HCT116 (cell line): ENCODE results near the gene FAM78B. TPM values are rescaled to one million over a fixed set of nuclear protein-coding genes. Genes with fewer than 3 reads are reported as not detected.

Source experiments
- ATAC-seq: fragments of 200-7000 bp; cut with Tn5 transposase; 2 replicates; pipeline ENCODE4 v1.9.1; 2020; ENCODE audit warnings: mild to moderate bottlenecking, moderate library complexity
- BruUV-seq: library from RNA; stranded (reverse); fragments of 400-500 nt; replicated peaks from 2 replicates; lab custom pipeline; 2021; lab: Mats Ljungman, UMichigan
- CTCF ChIA-PET: fragments of 300-600 bp; sonication (Branson Sonifier 250); formaldehyde crosslinking; loops from one replicate; lab custom pipeline; 2021; ENCODE audit warnings: antibody characterized with exemption; lab: Charles Lee
- POLR2A ChIA-PET: fragments of 300-600, 350-600 bp; sonication (Branson Sonifier 250); formaldehyde crosslinking; loops from one replicate; lab custom pipeline; 2021; ENCODE audit warnings: antibody characterized with exemption; lab: Charles Lee
- RAD21 ChIA-PET, 2 experiments: fragments of 300-600 bp; sonication (Branson Sonifier 250); formaldehyde crosslinking; loops; one replicate each; lab custom pipeline; 2023; ENCODE audit warnings: low total read pairs in 2 of 2; ENCODE audit not compliant: uncharacterized antibody in 2 of 2, unreplicated experiment in 2 of 2, low non-redundant PET in 1 of 2; lab: Charles Lee
- DNase-seq: peaks from one replicate; pipeline ENCODE4 v3.0.0-alpha.2; 2010; ENCODE audit warnings: low read depth, low spot score
- H2AFZ ChIP-seq: fragments of 200-600 bp; shearing (Covaris generic), sonication (generic); 2 replicates; pipeline ENCODE4 v1.6.1; 2017; ENCODE audit warnings: low read depth, mixed run types, mixed read lengths, antibody characterized with exemption, low read length; ENCODE audit not compliant: poor library complexity, severe bottlenecking
- H3K27ac ChIP-seq: 2 replicates; pipeline ENCODE4 v1.5.1; 2012; ENCODE audit warnings: low read depth, low read length
- H3K27me3 ChIP-seq: fragments of 200-600 bp; sonication (generic); 2 replicates; pipeline ENCODE4 v1.6.1; 2016; ENCODE audit warnings: mixed run types, low read length, mixed read lengths; ENCODE audit not compliant: insufficient read depth
- H3K36me3 ChIP-seq, 2 experiments: fragments of 200-500 bp in 1 of 2; fragments of 200-600 bp in 1 of 2; sonication (Bioruptor generic) in 1 of 2; sonication (generic) in 1 of 2; 2 replicates each; pipeline versions ENCODE4 v1.5.1 to v1.6.1; 2014 to 2016; ENCODE audit warnings: low read length in 2 of 2, inconsistent platforms in 1 of 2, mixed read lengths in 1 of 2, mixed run types in 1 of 2; ENCODE audit not compliant: insufficient read depth in 2 of 2, control insufficient read depth in 1 of 2
- H3K4me1 ChIP-seq, 2 experiments: fragments of 200-600 bp in 1 of 2; sonication (generic) in 1 of 2; 2 replicates each; pipeline versions ENCODE4 v1.5.1 to v1.6.1; 2012 to 2017; ENCODE audit warnings: low read length in 2 of 2, inconsistent platforms in 1 of 2, mild to moderate bottlenecking in 1 of 2, mixed read lengths in 1 of 2, mixed run types in 1 of 2, moderate library complexity in 1 of 2; ENCODE audit not compliant: insufficient read depth in 2 of 2, control insufficient read depth in 1 of 2
- H3K4me2 ChIP-seq: fragments of 200-600 bp; sonication (generic); 2 replicates; pipeline ENCODE4 v1.6.1; 2017; ENCODE audit warnings: mixed run types, low read length, mixed read lengths
- H3K4me3 ChIP-seq, 2 experiments: fragments of 200-600 bp in 1 of 2; sonication (generic) in 1 of 2; replicated peaks in 1 of 2; 2 replicates each; pipeline ENCODE4 v1.5.1; 2011 to 2016; ENCODE audit warnings: low read length in 2 of 2, control low read depth in 1 of 2, low read depth in 1 of 2, mild to moderate bottlenecking in 1 of 2, mixed read lengths in 1 of 2, mixed run types in 1 of 2
- H3K79me2 ChIP-seq: fragments of 200-600 bp; sonication (generic); 2 replicates; pipeline ENCODE4 v1.6.1; 2017; ENCODE audit warnings: mild to moderate bottlenecking, mixed run types, low read length, moderate library complexity, mixed read lengths; ENCODE audit not compliant: insufficient read depth
- H3K9ac ChIP-seq: fragments of 200-600 bp; sonication (generic); 2 replicates; pipeline ENCODE4 v1.6.1; 2016; ENCODE audit warnings: low read length, mixed read lengths
- H3K9me2 ChIP-seq: fragments of 200-600 bp; sonication (generic), shearing (Covaris generic); 2 replicates; pipeline ENCODE4 v1.6.1; 2017; ENCODE audit warnings: mixed run types, mild to moderate bottlenecking, moderate library complexity; ENCODE audit not compliant: insufficient read depth
- H3K9me3 ChIP-seq, 2 experiments: fragments of 200-500 bp in 1 of 2; fragments of 200-600 bp in 1 of 2; sonication (Bioruptor generic) in 1 of 2; sonication (generic) in 1 of 2; 2 replicates each; pipeline ENCODE4 v1.6.1; 2014 to 2017; ENCODE audit warnings: low read length in 2 of 2, mixed read lengths in 2 of 2, inconsistent platforms in 1 of 2, low read depth in 1 of 2, mild to moderate bottlenecking in 1 of 2, mixed run types in 1 of 2, moderate library complexity in 1 of 2; ENCODE audit not compliant: control insufficient read depth in 1 of 2, insufficient read depth in 1 of 2
- H4K20me1 ChIP-seq: fragments of 200-600 bp; sonication (generic), shearing (Covaris generic); 2 replicates; pipeline ENCODE4 v1.6.1; 2017; ENCODE audit warnings: mixed run types, mild to moderate bottlenecking, moderate library complexity; ENCODE audit not compliant: insufficient read depth
- CBX3 ChIP-seq: IDR thresholded peaks from 2 replicates; pipeline ENCODE4 v1.6.1; 2012; ENCODE audit warnings: low read depth
- EGR1 ChIP-seq: IDR thresholded peaks from 2 replicates; pipeline ENCODE4 v1.6.1; 2012; ENCODE audit warnings: low read depth
- ELF1 ChIP-seq: IDR thresholded peaks from 2 replicates; pipeline ENCODE4 v1.6.1; 2012; ENCODE audit warnings: low read depth, borderline replicate concordance
- EZH2phosphoT487 ChIP-seq: fragments of 200-600 bp; IDR thresholded peaks from 2 replicates; pipeline ENCODE4 v1.6.1; 2018; ENCODE audit warnings: antibody characterized with exemption, borderline replicate concordance
- POLR2A ChIP-seq: IDR thresholded peaks from 2 replicates; pipeline ENCODE4 v1.7.0; 2011; ENCODE audit warnings: borderline replicate concordance; ENCODE audit not compliant: insufficient read depth, insufficient read length; ENCODE audit errors: extremely low read depth
- POLR2AphosphoS5 ChIP-seq: IDR thresholded peaks from 2 replicates; pipeline ENCODE4 v1.6.1; 2011; ENCODE audit warnings: mild to moderate bottlenecking, low read depth, low read length, moderate library complexity
- RAD21 ChIP-seq: IDR thresholded peaks from 2 replicates; pipeline ENCODE4 v1.6.1; 2012; ENCODE audit warnings: low read depth, mild to moderate bottlenecking
- SIN3A ChIP-seq: IDR thresholded peaks from 2 replicates; pipeline ENCODE4 v1.6.1; 2012; ENCODE audit warnings: low read depth
- SP1 ChIP-seq: IDR thresholded peaks from 2 replicates; pipeline ENCODE4 v1.6.1; 2012; ENCODE audit warnings: low read depth
- SRF ChIP-seq: IDR thresholded peaks from 2 replicates; pipeline ENCODE4 v1.6.1; 2012; ENCODE audit warnings: low read depth
- TCF7L2 ChIP-seq: IDR thresholded peaks from 2 replicates; pipeline ENCODE4 v1.7.0; 2011; ENCODE audit warnings: borderline replicate concordance, inconsistent platforms; ENCODE audit not compliant: insufficient read depth, insufficient read length; ENCODE audit errors: extremely low read depth
- YY1 ChIP-seq: IDR thresholded peaks from 2 replicates; pipeline ENCODE4 v1.6.1; 2011; ENCODE audit warnings: low read length, low read depth, moderate library complexity, mild to moderate bottlenecking; ENCODE audit not compliant: insufficient replicate concordance; ENCODE audit errors: extremely low read depth
- ZFX ChIP-seq: fragments of 450-650 bp; IDR thresholded peaks from 2 replicates; pipeline ENCODE4 v1.6.1; 2017
- intact Hi-C: fragments of 100-400 bp; cut with micrococcal nuclease; formaldehyde crosslinking; loops from 2 replicates; pipeline ENCODE4 v1.10.0; 2022
- total RNA-seq: library from RNA; stranded (reverse); gene quantifications from one replicate; pipeline ENCODE4 v1.2.1, GENCODE V29; 2021; ENCODE audit not compliant: unreplicated experiment
- TF ChIP-seq, protein P1 (sequence below): IDR thresholded peaks from 2 replicates; pipeline ENCODE4 v1.6.1; 2012
- TF ChIP-seq, protein P2 (sequence below), 3 experiments: fragments of 200-600 bp in 1 of 3; sonication (generic) in 1 of 3; IDR thresholded peaks in 2 of 3; conservative IDR thresholded peaks in 1 of 3; 2 replicates each; pipeline ENCODE4 v1.5.1; 2012 to 2017; ENCODE audit warnings: low read depth in 2 of 3, low read length in 2 of 3, antibody characterized with exemption in 1 of 3, borderline replicate concordance in 1 of 3, control low read depth in 1 of 3, mild to moderate bottlenecking in 1 of 3, mixed read lengths in 1 of 3, mixed run types in 1 of 3, moderate library complexity in 1 of 3; ENCODE audit not compliant: insufficient read depth in 1 of 3

FAM78B gene
- total RNA-seq, 1 experiment from 2014 or later: 1.4 TPM

DNA sequence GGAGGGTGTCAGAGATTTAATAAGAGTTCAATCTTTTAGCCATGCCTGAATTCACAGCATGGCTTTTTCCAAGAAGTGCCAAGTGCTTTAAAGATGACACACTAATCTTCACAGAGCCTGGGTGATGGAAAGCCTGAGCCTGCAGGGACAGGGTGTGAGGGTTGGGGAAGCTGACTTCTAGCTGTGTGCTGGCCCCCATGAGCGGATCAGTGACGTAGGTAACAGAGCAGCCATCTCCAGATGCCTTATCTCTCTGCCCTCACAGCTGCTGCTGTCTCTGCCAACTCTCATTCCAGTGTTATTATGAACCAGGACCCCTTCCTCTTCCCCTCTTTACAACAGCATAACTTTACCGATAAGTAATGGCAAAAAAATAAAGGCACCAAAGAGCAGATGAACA lies 30.6 kb downstream of the FAM78B start:
- H3K9ac ChIP-seq: no peak overlapping the region
- H3K27ac ChIP-seq: no peak overlapping the region
- no peak overlapping the region for H2AFZ ChIP-seq
- intact Hi-C loops: no loop called here
- DNase-seq: no peak
- H3K4me1 ChIP-seq: no peaks in the 10 kb centered on the region
- H3K9me2 ChIP-seq: no peaks in the 10 kb centered on the region
- no TSS peak for BruUV-seq
- no peaks in the 10 kb centered on the region for H4K20me1 ChIP-seq
- peaks cover 24% of the 10 kb centered on the region for H3K27me3 ChIP-seq
- ChIA-PET POLR2A (no interaction called here), CTCF (no interaction called here), RAD21 (no interaction called here)
- H3K36me3 ChIP-seq: no peaks in the 10 kb centered on the region
- no peak for TF ChIP-seq SIN3A
- TF ChIP-seq ZFX: no peak
- TF ChIP-seq TCF7L2: no peak
- no peak for TF ChIP-seq RAD21
- TF ChIP-seq, protein P1, sequence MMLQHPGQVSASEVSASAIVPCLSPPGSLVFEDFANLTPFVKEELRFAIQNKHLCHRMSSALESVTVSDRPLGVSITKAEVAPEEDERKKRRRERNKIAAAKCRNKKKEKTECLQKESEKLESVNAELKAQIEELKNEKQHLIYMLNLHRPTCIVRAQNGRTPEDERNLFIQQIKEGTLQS: no peak
- TF ChIP-seq SP1: no peak
- no peak for TF ChIP-seq EGR1
- TF ChIP-seq POLR2AphosphoS5: no peak
- TF ChIP-seq, protein P2, sequence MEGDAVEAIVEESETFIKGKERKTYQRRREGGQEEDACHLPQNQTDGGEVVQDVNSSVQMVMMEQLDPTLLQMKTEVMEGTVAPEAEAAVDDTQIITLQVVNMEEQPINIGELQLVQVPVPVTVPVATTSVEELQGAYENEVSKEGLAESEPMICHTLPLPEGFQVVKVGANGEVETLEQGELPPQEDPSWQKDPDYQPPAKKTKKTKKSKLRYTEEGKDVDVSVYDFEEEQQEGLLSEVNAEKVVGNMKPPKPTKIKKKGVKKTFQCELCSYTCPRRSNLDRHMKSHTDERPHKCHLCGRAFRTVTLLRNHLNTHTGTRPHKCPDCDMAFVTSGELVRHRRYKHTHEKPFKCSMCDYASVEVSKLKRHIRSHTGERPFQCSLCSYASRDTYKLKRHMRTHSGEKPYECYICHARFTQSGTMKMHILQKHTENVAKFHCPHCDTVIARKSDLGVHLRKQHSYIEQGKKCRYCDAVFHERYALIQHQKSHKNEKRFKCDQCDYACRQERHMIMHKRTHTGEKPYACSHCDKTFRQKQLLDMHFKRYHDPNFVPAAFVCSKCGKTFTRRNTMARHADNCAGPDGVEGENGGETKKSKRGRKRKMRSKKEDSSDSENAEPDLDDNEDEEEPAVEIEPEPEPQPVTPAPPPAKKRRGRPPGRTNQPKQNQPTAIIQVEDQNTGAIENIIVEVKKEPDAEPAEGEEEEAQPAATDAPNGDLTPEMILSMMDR (IDR thresholded peaks at IDR 0.05 in 2 of 3, conservative IDR thresholded peaks at IDR 0.05 in 1 of 3; ENCODE audit: borderline replicate concordance in 1 of 3, insufficient read depth in 1 of 3, low read depth in 2 of 3, low read length in 2 of 3): no peak
- TF ChIP-seq POLR2A: no peak
- no peak for TF ChIP-seq SRF
- TF ChIP-seq EZH2phosphoT487: no peak
- no peak for TF ChIP-seq CBX3
- no peak for TF ChIP-seq ELF1
- TF ChIP-seq YY1: no peak
- H3K79me2 ChIP-seq: no peaks in the 10 kb centered on the region
- H3K9me3 ChIP-seq: no peaks in the 10 kb centered on the region
- no peak overlapping the region for H3K4me2 ChIP-seq
- no peak for ATAC-seq
- no peak overlapping the region for H3K4me3 ChIP-seq
